Osteoblast (primary cell): ENCODE measurements around the gene CBFA2T3. TPM values are rescaled to one million over a fixed set of nuclear protein-coding genes. Genes with fewer than 3 reads are reported as not detected.

Source experiments
- DNase-seq: peaks from one replicate; pipeline ENCODE4 v3.0.0; 2011; ENCODE audit warnings: low spot score, mixed read lengths; ENCODE audit not compliant: insufficient read length; ENCODE audit errors: missing footprints
- H2AFZ ChIP-seq: 2 replicates; pipeline ENCODE4 v1.6.0; 2011; ENCODE audit warnings: mild to moderate bottlenecking, low read length
- H3K27ac ChIP-seq: 2 replicates; pipeline ENCODE4 v1.5.1; 2011; ENCODE audit warnings: mild to moderate bottlenecking, low read depth, low read length, moderate library complexity
- H3K27me3 ChIP-seq: 2 replicates; pipeline ENCODE4 v1.6.0; 2012; ENCODE audit warnings: mild to moderate bottlenecking, control low read depth, inconsistent platforms, low read length, moderate library complexity; ENCODE audit not compliant: insufficient read depth
- H3K36me3 ChIP-seq: 2 replicates; pipeline ENCODE4 v1.5.1; 2011; ENCODE audit warnings: mild to moderate bottlenecking, low read length, control low read depth, moderate library complexity; ENCODE audit not compliant: insufficient read depth
- H3K4me1 ChIP-seq: 2 replicates; pipeline ENCODE4 v1.5.1; 2011; ENCODE audit warnings: mild to moderate bottlenecking, low read length, control low read depth, moderate library complexity; ENCODE audit not compliant: insufficient read depth
- H3K4me2 ChIP-seq: 2 replicates; pipeline ENCODE4 v1.6.0; 2011; ENCODE audit warnings: mild to moderate bottlenecking, low read length; ENCODE audit not compliant: insufficient read depth
- H3K4me3 ChIP-seq: fragments of 200-600 bp; sonication (generic); 3 replicates; pipeline ENCODE4 v1.5.1; 2012; ENCODE audit warnings: mild to moderate bottlenecking, low read length, inconsistent platforms; ENCODE audit not compliant: insufficient read depth
- H3K79me2 ChIP-seq: 2 replicates; pipeline ENCODE4 v1.6.0; 2012; ENCODE audit warnings: mild to moderate bottlenecking, low read length, control low read depth, inconsistent platforms; ENCODE audit not compliant: insufficient read depth
- H3K9me3 ChIP-seq: 2 replicates; pipeline ENCODE4 v1.5.1; 2011; ENCODE audit warnings: low read depth, low read length, control low read depth
- H4K20me1 ChIP-seq: 2 replicates; pipeline ENCODE4 v1.6.0; 2012; ENCODE audit warnings: mild to moderate bottlenecking, low read length, control low read depth; ENCODE audit not compliant: insufficient read depth
- total RNA-seq: library from RNA; depleted of rRNA; stranded (reverse); fragments of >200 nt; gene quantifications from 2 replicates; pipeline ENCODE4 v1.2.3, GENCODE V29; 2012
- TF ChIP-seq, protein P1 (sequence below): IDR thresholded peaks from 2 replicates; pipeline ENCODE4 v1.5.1; 2011; ENCODE audit warnings: mild to moderate bottlenecking, low read depth, low read length, moderate library complexity; ENCODE audit errors: extremely low read depth

CBFA2T3 gene
- total RNA-seq, 1 donor, result not detected

DNA sequence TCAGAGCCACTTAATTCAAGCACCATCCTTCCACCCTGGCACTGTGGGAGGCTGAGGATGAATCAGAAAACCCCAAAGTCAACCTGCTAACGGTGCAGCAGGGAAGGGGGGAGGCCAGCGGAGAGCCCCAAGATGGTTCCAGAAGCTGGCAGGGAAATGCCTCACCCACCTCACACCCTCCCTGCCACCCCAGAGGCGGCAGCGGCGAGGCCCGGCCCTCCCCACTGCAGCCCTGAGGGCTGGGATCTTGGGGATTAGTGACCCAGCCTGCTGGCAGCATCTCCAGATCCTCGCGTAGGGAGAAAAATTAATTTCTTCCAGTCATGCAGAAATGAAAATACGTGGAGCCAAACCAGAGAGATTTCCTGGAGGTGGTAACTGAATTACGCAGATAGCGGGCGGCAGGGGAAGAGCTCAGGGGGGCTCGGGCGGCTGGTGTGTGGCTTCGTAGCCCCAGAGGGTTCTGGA, 38.2 kb downstream of the CBFA2T3 start:
- Histone ChIP-seq H3K4me1 (no peaks in the 10 kb centered on the region), H3K9me3 (no peaks in the 10 kb centered on the region), H3K4me3 (no peak overlapping the region), H3K79me2 (no peaks in the 10 kb centered on the region), H4K20me1 (no peaks in the 10 kb centered on the region), H2AFZ (no peak overlapping the region), H3K36me3 (no peaks in the 10 kb centered on the region), H3K4me2 (no peak overlapping the region), H3K27me3 (peaks cover 54% of the 10 kb centered on the region), H3K27ac (no peak overlapping the region)
- TF ChIP-seq, protein P1, sequence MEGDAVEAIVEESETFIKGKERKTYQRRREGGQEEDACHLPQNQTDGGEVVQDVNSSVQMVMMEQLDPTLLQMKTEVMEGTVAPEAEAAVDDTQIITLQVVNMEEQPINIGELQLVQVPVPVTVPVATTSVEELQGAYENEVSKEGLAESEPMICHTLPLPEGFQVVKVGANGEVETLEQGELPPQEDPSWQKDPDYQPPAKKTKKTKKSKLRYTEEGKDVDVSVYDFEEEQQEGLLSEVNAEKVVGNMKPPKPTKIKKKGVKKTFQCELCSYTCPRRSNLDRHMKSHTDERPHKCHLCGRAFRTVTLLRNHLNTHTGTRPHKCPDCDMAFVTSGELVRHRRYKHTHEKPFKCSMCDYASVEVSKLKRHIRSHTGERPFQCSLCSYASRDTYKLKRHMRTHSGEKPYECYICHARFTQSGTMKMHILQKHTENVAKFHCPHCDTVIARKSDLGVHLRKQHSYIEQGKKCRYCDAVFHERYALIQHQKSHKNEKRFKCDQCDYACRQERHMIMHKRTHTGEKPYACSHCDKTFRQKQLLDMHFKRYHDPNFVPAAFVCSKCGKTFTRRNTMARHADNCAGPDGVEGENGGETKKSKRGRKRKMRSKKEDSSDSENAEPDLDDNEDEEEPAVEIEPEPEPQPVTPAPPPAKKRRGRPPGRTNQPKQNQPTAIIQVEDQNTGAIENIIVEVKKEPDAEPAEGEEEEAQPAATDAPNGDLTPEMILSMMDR, result no peak
- no peak for DNase-seq

DNA sequence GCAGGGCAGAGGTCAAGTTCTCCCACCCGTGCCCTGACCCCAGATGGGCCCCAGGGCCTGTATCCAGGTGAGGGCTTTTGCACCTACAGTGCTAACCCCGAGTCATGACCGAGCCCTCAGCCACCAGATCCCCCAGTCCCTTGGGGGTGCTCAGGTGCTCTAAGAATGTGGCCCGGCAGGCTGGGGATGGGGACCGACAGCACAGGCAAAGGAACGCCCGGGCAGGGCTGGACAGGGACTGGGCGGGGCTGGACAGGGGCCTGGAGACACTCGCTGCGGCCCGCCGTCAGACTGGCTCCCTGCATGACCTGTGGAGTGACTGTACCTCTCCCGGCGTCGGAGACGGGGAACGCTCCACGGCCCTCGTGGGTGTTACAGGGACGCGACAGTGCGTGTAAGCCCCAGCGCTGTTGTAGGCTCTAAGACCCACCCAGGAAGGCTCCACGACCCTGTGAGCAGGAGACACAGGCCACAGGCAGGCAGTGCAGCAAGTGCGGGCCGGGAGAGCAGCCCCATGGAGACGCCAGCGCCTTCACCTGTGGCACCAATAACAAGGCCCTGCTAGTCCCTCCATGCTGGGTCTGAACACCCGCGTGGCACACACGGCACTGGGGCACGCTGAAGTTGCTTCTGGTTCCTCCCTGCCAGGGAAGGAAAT, 38.8 kb downstream of the CBFA2T3 start:
- no peaks in the 10 kb centered on the region for H3K79me2 ChIP-seq
- H3K4me1 ChIP-seq, result no peaks in the 10 kb centered on the region
- no peaks in the 10 kb centered on the region for H4K20me1 ChIP-seq
- DNase-seq, result no peak
- H3K9me3 ChIP-seq, result no peaks in the 10 kb centered on the region
- H3K27me3 ChIP-seq, result peaks cover 54% of the 10 kb centered on the region
- no peak overlapping the region for H3K4me2 ChIP-seq
- no peak overlapping the region for H3K27ac ChIP-seq
- no peak overlapping the region for H3K4me3 ChIP-seq
- H3K36me3 ChIP-seq, result no peaks in the 10 kb centered on the region
- no peak overlapping the region for H2AFZ ChIP-seq
- TF ChIP-seq, protein P1, result no peak

DNA sequence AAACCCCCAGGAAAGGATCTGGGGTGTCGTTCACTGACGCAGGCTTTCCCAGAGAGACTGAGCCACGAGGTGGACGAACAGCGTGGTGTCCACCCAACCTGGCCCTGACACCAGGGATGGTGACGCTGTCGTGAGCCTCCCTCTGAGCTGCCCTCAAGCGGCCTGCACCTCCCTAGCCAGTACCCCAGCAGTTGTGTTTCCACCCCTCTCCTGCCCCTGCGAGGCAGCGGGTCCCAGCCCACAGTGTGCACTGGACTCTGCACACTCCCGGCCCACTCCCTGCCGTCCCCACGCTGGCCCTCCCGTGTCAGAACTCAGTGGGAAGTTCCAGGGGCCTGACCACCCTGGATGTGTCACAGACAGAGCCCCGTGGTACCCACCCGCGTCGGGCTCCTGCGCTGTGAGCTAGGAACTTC, 39.8 kb downstream of the CBFA2T3 start:
- Histone ChIP-seq H3K4me1 (no peaks in the 10 kb centered on the region), H2AFZ (no peak overlapping the region), H3K27me3 (peaks cover 47% of the 10 kb centered on the region), H3K4me3 (no peak overlapping the region), H4K20me1 (no peaks in the 10 kb centered on the region), H3K4me2 (no peak overlapping the region), H3K36me3 (no peaks in the 10 kb centered on the region), H3K9me3 (no peaks in the 10 kb centered on the region), H3K79me2 (no peaks in the 10 kb centered on the region), H3K27ac (no peak overlapping the region)
- TF ChIP-seq, protein P1, result no peak
- DNase-seq, result no peak

DNA sequence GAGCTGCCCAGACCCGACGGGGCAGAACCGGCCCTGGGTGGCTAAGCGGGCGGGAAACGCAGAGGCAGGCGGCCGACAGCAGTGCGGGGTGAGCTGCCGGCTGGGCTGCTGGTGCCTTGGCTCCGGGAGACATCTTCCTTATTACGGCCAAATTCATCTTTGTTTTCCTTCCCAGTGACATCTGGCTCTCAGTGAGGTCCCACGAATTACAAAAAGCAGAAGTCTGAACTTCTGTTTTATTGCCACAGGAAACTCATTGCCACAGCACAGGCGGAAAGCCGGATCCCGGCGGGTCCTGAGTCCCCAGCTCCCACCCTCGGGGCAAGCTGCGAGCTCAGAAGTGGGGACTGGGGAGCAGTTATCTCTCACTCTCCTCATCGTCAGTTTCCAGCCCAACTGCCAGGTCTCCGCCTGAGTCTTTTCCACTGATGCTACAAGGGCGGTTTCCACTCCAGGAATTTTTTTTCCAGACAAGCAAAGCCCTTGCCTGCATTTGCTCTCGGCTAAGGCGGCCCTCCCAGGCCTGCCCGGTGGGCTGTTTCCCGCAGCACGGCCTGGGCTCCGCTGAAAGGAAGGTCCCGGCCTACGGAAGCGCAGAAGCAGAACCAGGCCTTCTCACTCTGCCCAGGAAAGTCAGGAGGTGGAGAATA, 40.3 kb downstream of the CBFA2T3 start:
- H4K20me1 ChIP-seq, result no peaks in the 10 kb centered on the region
- no peak for DNase-seq
- peaks cover 43% of the 10 kb centered on the region for H3K27me3 ChIP-seq
- H3K9me3 ChIP-seq, result no peaks in the 10 kb centered on the region
- no peak overlapping the region for H2AFZ ChIP-seq
- no peaks in the 10 kb centered on the region for H3K4me1 ChIP-seq
- no peaks in the 10 kb centered on the region for H3K79me2 ChIP-seq
- no peaks in the 10 kb centered on the region for H3K36me3 ChIP-seq
- no peak overlapping the region for H3K27ac ChIP-seq
- TF ChIP-seq, protein P1, result no peak
- no peak overlapping the region for H3K4me2 ChIP-seq
- H3K4me3 ChIP-seq, result no peak overlapping the region
